HepG2 (cell line): Measurements from ENCODE around the gene CC2D1A. TPM values are rescaled to one million over a fixed set of nuclear protein-coding genes. Genes with fewer than 3 reads are reported as not detected.

Source experiments
- ADNP ChIP-seq: sonication (generic); formaldehyde crosslinking; IDR thresholded peaks from 2 replicates; pipeline ENCODE4 v1.4.0; 2020; ENCODE audit warnings: missing genetic modification reagents
- ARNTL ChIP-seq: sonication (generic); formaldehyde crosslinking; IDR thresholded peaks from 2 replicates; pipeline ENCODE4 v1.4.0; 2020; ENCODE audit warnings: mild to moderate bottlenecking, missing genetic modification reagents
- FOXA1 ChIP-seq, 2 experiments: fragments of 450-650 bp in 1 of 2; sonication (generic) in 1 of 2; formaldehyde crosslinking in 1 of 2; IDR thresholded peaks; 2 replicates each; pipeline versions ENCODE4 v1.4.0 to v1.6.1; 2016 to 2020; ENCODE audit warnings: missing genetic modification reagents in 1 of 2
- GATAD2A ChIP-seq: IDR thresholded peaks from 2 replicates; pipeline ENCODE4 v1.6.1; 2016
- GZF1 ChIP-seq: sonication (generic); formaldehyde crosslinking; IDR thresholded peaks from 2 replicates; pipeline ENCODE4 v1.5.1; 2020; ENCODE audit warnings: mild to moderate bottlenecking, missing genetic modification reagents
- IKZF4 ChIP-seq: sonication (generic); formaldehyde crosslinking; IDR thresholded peaks from 2 replicates; pipeline ENCODE4 v1.5.1; 2020; ENCODE audit warnings: borderline replicate concordance, mild to moderate bottlenecking, low read depth, missing genetic modification reagents; ENCODE audit errors: not compliant biosample characterization
- KDM3A ChIP-seq: IDR thresholded peaks from 2 replicates; pipeline ENCODE4 v1.6.1; 2018; ENCODE audit warnings: low read depth, missing compliant biosample characterization
- MBD4 ChIP-seq: IDR thresholded peaks from 2 replicates; pipeline ENCODE4 v1.6.1; 2012; ENCODE audit warnings: low read length, inconsistent platforms, borderline replicate concordance
- NFIB ChIP-seq: sonication (generic); formaldehyde crosslinking; IDR thresholded peaks from 2 replicates; pipeline ENCODE4 v1.9.0; 2021; ENCODE audit warnings: missing genetic modification reagents, mild to moderate bottlenecking, borderline replicate concordance
- NR2F6 ChIP-seq, 2 experiments: IDR thresholded peaks; 2 replicates each; pipeline ENCODE4 v1.6.1; 2016; ENCODE audit warnings: antibody characterized with exemption in 1 of 2, mild to moderate bottlenecking in 1 of 2
- PITX1 ChIP-seq: sonication (generic); formaldehyde crosslinking; IDR thresholded peaks from 2 replicates; pipeline ENCODE4 v1.5.1; 2020; ENCODE audit warnings: mild to moderate bottlenecking, missing genetic modification reagents
- RFX3 ChIP-seq: IDR thresholded peaks from 2 replicates; pipeline ENCODE4 v1.6.1; 2016; ENCODE audit warnings: missing biosample characterization, missing genetic modification reagents
- SATB2 ChIP-seq: sonication (generic); formaldehyde crosslinking; IDR thresholded peaks from 2 replicates; pipeline ENCODE4 v1.5.0; 2020; ENCODE audit warnings: missing genetic modification reagents
- TGIF2 ChIP-seq: IDR thresholded peaks from 2 replicates; pipeline ENCODE4 v1.6.1; 2016; ENCODE audit warnings: control low read depth, missing compliant biosample characterization
- XBP1 ChIP-seq: sonication (generic); formaldehyde crosslinking; IDR thresholded peaks from 2 replicates; pipeline ENCODE4 v1.5.0; 2020; ENCODE audit warnings: missing genetic modification reagents
- ZKSCAN5 ChIP-seq: sonication (generic); formaldehyde crosslinking; IDR thresholded peaks from 2 replicates; pipeline ENCODE4 v1.5.1; 2020; ENCODE audit warnings: mild to moderate bottlenecking, missing genetic modification reagents
- ZMAT3 ChIP-seq: sonication (generic); formaldehyde crosslinking; conservative IDR thresholded peaks from 2 replicates; pipeline ENCODE4 v1.7.0; 2021; ENCODE audit warnings: missing genetic modification reagents
- ZNF570 ChIP-seq: sonication (generic); formaldehyde crosslinking; IDR thresholded peaks from 2 replicates; pipeline ENCODE4 v1.4.0; 2020; ENCODE audit warnings: mild to moderate bottlenecking, missing genetic modification reagents, borderline replicate concordance
- polyA plus RNA-seq, 8 experiments: library from polyadenylated mRNA; depleted of rRNA in 3 of 8; stranded (reverse) in 7 of 8; unstranded in 1 of 8; fragments of >200 nt; fragmentation: Illumina TruSeq in 4 of 8; extraction: Trizol in 4 of 8; gene quantifications; 2 replicates each; pipeline versions ENCODE4 v1.2.1 to v1.2.3, GENCODE V29; 2011 to 2016; ENCODE audit warnings: low read depth in 4 of 8, missing spikeins in 1 of 8, mixed read lengths in 1 of 8; ENCODE audit not compliant: insufficient read depth in 1 of 8
- total RNA-seq, 5 experiments: library from RNA; depleted of rRNA; stranded (reverse); fragments of >200 nt; fragmentation: Illumina TruSeq; extraction: Trizol; gene quantifications; 2 replicates each; pipeline ENCODE4 v1.2.3, GENCODE V29; 2016; ENCODE audit warnings: low read depth in 1 of 5
- TF ChIP-seq, protein P1 (sequence below): sonication (generic); formaldehyde crosslinking; IDR thresholded peaks from 2 replicates; pipeline ENCODE4 v1.9.0; 2021; ENCODE audit warnings: missing genetic modification reagents, mild to moderate bottlenecking, borderline replicate concordance
- TF ChIP-seq, protein P2 (sequence below): IDR thresholded peaks from 2 replicates; pipeline ENCODE4 v1.6.1; 2018; ENCODE audit warnings: missing genetic modification reagents, mild to moderate bottlenecking, missing compliant biosample characterization
- TF ChIP-seq, protein P3 (sequence below): IDR thresholded peaks from 2 replicates; pipeline ENCODE4 v1.6.1; 2018; ENCODE audit warnings: missing genetic modification reagents
- TF ChIP-seq, protein P4 (sequence below): sonication (generic); formaldehyde crosslinking; IDR thresholded peaks from 2 replicates; pipeline ENCODE4 v1.8.1; 2023; ENCODE audit warnings: mild to moderate bottlenecking, missing genetic modification reagents

Gene CC2D1A
- total and polyA plus RNA-seq, 2 of the 13 experiments (the other 11 are each of a cell fraction or from before 2014, with no cell fraction given), result 9.7 to 11.5 TPM

- TF ChIP-seq, protein P1, sequence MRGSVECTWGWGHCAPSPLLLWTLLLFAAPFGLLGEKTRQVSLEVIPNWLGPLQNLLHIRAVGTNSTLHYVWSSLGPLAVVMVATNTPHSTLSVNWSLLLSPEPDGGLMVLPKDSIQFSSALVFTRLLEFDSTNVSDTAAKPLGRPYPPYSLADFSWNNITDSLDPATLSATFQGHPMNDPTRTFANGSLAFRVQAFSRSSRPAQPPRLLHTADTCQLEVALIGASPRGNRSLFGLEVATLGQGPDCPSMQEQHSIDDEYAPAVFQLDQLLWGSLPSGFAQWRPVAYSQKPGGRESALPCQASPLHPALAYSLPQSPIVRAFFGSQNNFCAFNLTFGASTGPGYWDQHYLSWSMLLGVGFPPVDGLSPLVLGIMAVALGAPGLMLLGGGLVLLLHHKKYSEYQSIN (CRISPR knock-in tag), result no peak
- TF ChIP-seq ADNP, result no peak
- no peak for TF ChIP-seq NFIB (CRISPR knock-in tag)
- peak; percentile 63 for TF ChIP-seq GATAD2A
- TF ChIP-seq, protein P2, sequence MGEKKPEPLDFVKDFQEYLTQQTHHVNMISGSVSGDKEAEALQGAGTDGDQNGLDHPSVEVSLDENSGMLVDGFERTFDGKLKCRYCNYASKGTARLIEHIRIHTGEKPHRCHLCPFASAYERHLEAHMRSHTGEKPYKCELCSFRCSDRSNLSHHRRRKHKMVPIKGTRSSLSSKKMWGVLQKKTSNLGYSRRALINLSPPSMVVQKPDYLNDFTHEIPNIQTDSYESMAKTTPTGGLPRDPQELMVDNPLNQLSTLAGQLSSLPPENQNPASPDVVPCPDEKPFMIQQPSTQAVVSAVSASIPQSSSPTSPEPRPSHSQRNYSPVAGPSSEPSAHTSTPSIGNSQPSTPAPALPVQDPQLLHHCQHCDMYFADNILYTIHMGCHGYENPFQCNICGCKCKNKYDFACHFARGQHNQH (CRISPR knock-in tag), result peak; percentile 69
- TF ChIP-seq ZNF570 (CRISPR knock-in tag), result no peak
- no peak for TF ChIP-seq TGIF2 (CRISPR knock-in tag)
- peak; percentile 98 for TF ChIP-seq KDM3A (CRISPR knock-in tag)
- TF ChIP-seq RFX3 (CRISPR knock-in tag), result no peak
- TF ChIP-seq, protein P3, sequence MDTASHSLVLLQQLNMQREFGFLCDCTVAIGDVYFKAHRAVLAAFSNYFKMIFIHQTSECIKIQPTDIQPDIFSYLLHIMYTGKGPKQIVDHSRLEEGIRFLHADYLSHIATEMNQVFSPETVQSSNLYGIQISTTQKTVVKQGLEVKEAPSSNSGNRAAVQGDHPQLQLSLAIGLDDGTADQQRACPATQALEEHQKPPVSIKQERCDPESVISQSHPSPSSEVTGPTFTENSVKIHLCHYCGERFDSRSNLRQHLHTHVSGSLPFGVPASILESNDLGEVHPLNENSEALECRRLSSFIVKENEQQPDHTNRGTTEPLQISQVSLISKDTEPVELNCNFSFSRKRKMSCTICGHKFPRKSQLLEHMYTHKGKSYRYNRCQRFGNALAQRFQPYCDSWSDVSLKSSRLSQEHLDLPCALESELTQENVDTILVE, result peak; percentile 87
- TF ChIP-seq, protein P4, sequence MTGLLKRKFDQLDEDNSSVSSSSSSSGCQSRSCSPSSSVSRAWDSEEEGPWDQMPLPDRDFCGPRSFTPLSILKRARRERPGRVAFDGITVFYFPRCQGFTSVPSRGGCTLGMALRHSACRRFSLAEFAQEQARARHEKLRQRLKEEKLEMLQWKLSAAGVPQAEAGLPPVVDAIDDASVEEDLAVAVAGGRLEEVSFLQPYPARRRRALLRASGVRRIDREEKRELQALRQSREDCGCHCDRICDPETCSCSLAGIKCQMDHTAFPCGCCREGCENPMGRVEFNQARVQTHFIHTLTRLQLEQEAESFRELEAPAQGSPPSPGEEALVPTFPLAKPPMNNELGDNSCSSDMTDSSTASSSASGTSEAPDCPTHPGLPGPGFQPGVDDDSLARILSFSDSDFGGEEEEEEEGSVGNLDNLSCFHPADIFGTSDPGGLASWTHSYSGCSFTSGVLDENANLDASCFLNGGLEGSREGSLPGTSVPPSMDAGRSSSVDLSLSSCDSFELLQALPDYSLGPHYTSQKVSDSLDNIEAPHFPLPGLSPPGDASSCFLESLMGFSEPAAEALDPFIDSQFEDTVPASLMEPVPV (CRISPR knock-in tag), result peak; percentile 79; the same call in 1 of the 2 replicates
- TF ChIP-seq ARNTL (CRISPR knock-in tag), result no peak
- TF ChIP-seq FOXA1 (IDR thresholded peaks at IDR 0.05), result no peak
- no peak for TF ChIP-seq FOXA1 (CRISPR knock-in tag; IDR thresholded peaks at IDR 0.05)
- TF ChIP-seq SATB2 (CRISPR knock-in tag), result no peak
- peak; percentile 80 for TF ChIP-seq ZMAT3 (CRISPR knock-in tag)
- TF ChIP-seq XBP1 (CRISPR knock-in tag), result no peak
- no peak for TF ChIP-seq ZKSCAN5 (CRISPR knock-in tag)
- no peak for TF ChIP-seq IKZF4 (CRISPR knock-in tag)
- TF ChIP-seq MBD4, result no peak
- TF ChIP-seq GZF1 (CRISPR knock-in tag), result no peak
- TF ChIP-seq PITX1 (CRISPR knock-in tag), result no peak
- TF ChIP-seq NR2F6 (IDR thresholded peaks at IDR 0.05), result no peak
- TF ChIP-seq NR2F6 (CRISPR knock-in tag; IDR thresholded peaks at IDR 0.05), result peak; percentile 38; the same call in 1 of the 2 replicates
Measured at GRCh38 chr19:13880059-13881043, 25.6 kb upstream of the CC2D1A start (continued).
